ENCODE results near the gene TMTC1. TPM values are rescaled to one million over a fixed set of nuclear protein-coding genes. Genes with fewer than 3 reads are reported as not detected.

The TMTC1 gene
- total RNA-seq, 1 experiment from 2014 or later = not detected

DNA sequence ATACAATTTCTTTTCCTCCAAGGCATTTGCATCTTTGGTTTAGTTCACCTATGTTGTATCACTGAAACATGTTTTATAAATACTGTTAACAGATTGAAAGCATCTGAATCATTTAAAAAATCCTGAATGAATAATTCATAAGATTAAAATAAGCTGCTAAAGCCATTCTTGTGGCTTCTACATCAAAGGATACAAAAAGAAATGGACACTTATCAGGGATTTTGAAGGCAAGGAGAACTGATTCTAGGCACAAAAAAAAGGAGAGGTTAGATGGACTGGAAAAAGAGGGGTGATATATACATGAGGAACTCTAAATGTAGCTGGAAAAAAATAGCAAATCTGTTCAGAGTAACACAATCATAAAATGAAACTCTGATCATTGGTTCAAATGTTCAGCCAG is 280.5 kb downstream of the TMTC1 start:
- POLR2A ChIA-PET = no interaction called here
- Mint-ChIP-seq H3K27me3 (ENCODE audit: insufficient read depth, unreplicated experiment) (peaks cover 11% of the 10 kb centered on the region), H3K9me3 (ENCODE audit: unreplicated experiment) (no peaks in the 10 kb centered on the region), H3K36me3 (ENCODE audit: insufficient read depth, unreplicated experiment) (no peaks in the 10 kb centered on the region), H3K4me3 (ENCODE audit: unreplicated experiment) (no peak overlapping the region), H3K4me1 (ENCODE audit: low read depth, unreplicated experiment) (no peaks in the 10 kb centered on the region), H3K27ac (ENCODE audit: unreplicated experiment) (no peak overlapping the region)
- TF ChIP-seq, protein P1, sequence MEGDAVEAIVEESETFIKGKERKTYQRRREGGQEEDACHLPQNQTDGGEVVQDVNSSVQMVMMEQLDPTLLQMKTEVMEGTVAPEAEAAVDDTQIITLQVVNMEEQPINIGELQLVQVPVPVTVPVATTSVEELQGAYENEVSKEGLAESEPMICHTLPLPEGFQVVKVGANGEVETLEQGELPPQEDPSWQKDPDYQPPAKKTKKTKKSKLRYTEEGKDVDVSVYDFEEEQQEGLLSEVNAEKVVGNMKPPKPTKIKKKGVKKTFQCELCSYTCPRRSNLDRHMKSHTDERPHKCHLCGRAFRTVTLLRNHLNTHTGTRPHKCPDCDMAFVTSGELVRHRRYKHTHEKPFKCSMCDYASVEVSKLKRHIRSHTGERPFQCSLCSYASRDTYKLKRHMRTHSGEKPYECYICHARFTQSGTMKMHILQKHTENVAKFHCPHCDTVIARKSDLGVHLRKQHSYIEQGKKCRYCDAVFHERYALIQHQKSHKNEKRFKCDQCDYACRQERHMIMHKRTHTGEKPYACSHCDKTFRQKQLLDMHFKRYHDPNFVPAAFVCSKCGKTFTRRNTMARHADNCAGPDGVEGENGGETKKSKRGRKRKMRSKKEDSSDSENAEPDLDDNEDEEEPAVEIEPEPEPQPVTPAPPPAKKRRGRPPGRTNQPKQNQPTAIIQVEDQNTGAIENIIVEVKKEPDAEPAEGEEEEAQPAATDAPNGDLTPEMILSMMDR (IDR thresholded peaks at IDR 0.05; ENCODE audit: insufficient read depth in 1 of 2, low read depth in 1 of 2, low read length in 1 of 2, severe bottlenecking in 1 of 2, unreplicated experiment in 1 of 2) = no peak
- Histone ChIP-seq H3K27me3 (replicated peaks; ENCODE audit: control insufficient read depth, insufficient read depth, low read length) (no peaks in the 10 kb centered on the region), H3K9me3 (no peaks in the 10 kb centered on the region), H3K4me3 (ENCODE audit: low read depth, low read length) (no peak overlapping the region), H3K4me1 (0 out of 2 replicates have a peak, but pooled peaks cover 5% of the 10 kb centered on the region), H3K36me3 (ENCODE audit: control insufficient read depth, insufficient read depth, low read length) (no peaks in the 10 kb centered on the region)
- CTCF ChIA-PET = no interaction called here
- intact Hi-C loops (cut with micrococcal nuclease; ENCODE audit: unreplicated experiment) = no loop called here
- no peak for DNase-seq
- BruUV-seq (replicated peaks) = no TSS peak

DNA sequence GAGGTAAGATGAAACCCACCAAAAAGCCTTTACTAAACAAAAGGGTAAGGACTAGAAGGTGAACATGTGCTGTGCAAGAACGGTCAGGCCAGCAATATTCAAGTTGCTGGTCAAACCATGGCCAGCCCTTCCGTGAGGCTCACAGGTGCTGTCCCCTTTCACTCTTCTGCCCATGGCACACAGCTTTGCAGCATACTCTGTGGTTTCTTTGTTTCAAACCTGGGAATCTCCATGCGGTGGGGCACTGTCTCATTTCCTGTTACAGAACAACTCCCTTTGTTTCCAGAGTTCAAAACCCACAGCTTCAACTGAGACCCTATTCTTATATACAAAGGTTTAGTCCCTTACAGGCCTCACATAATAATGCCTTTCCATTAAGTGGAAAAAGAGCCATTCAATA is 284.5 kb downstream of the TMTC1 start:
- Histone ChIP-seq H3K36me3 (ENCODE audit: control insufficient read depth, insufficient read depth, low read length) (no peaks in the 10 kb centered on the region), H3K4me3 (ENCODE audit: low read depth, low read length) (no peak overlapping the region), H3K4me1 (no peaks in the 10 kb centered on the region), H3K9me3 (no peaks in the 10 kb centered on the region), H3K27me3 (replicated peaks; ENCODE audit: control insufficient read depth, insufficient read depth, low read length) (no peaks in the 10 kb centered on the region)
- no TSS peak for BruUV-seq (replicated peaks)
- H3K4me3 Mint-ChIP-seq (ENCODE audit: unreplicated experiment) = no peak overlapping the region
- no peak overlapping the region for H3K27ac Mint-ChIP-seq (ENCODE audit: unreplicated experiment)
- TF ChIP-seq, protein P1 (IDR thresholded peaks at IDR 0.05; ENCODE audit: insufficient read depth in 1 of 2, low read depth in 1 of 2, low read length in 1 of 2, severe bottlenecking in 1 of 2, unreplicated experiment in 1 of 2) = no peak
- DNase-seq = no peak
- ChIA-PET CTCF (no interaction called here), POLR2A (no interaction called here)
- no peaks in the 10 kb centered on the region for H3K9me3 Mint-ChIP-seq (ENCODE audit: unreplicated experiment)
- peaks cover 7% of the 10 kb centered on the region for H3K27me3 Mint-ChIP-seq (ENCODE audit: insufficient read depth, unreplicated experiment)
- intact Hi-C loops (cut with micrococcal nuclease; ENCODE audit: unreplicated experiment) = no loop called here
- H3K36me3 Mint-ChIP-seq (ENCODE audit: insufficient read depth, unreplicated experiment) = no peaks in the 10 kb centered on the region
- H3K4me1 Mint-ChIP-seq (ENCODE audit: low read depth, unreplicated experiment) = no peaks in the 10 kb centered on the region

DNA sequence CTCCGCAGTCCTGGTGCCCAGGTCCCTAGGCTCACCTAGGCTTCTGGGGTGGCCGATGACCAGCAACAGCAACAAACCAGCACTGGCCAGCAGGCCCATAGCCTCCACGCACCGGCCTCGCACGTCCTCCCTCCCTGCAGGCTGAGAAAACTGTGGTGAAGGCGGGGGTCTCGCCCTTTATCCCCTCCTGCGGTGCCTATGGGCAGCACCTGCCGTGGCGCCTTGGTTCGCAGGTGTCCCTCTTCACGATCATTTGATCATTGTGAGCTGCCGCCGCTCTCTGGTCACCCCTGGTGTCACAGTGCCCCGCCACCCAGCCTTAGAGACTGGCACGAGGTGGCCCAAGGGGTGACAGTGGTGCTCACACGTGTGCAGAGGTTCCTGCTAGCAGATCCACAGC is 286.2 kb downstream of the TMTC1 start, which contains the start of gene OVCH1:
Gene OVCH1 (minus strand): TSS at position 99 of the 400 bp plus-strand sequence. CDS start 0 bp downstream, at position 99.
- intact Hi-C loops (cut with micrococcal nuclease; ENCODE audit: unreplicated experiment) = no loop called here
- Mint-ChIP-seq H3K4me3 (ENCODE audit: unreplicated experiment) (no peak within 1 kb of the TSS), H3K4me1 (ENCODE audit: low read depth, unreplicated experiment) (no peaks in the 10 kb centered on the region), H3K9me3 (ENCODE audit: unreplicated experiment) (no peaks in the 10 kb centered on the region), H3K27me3 (ENCODE audit: insufficient read depth, unreplicated experiment) (peaks cover 16% of the 10 kb centered on the region), H3K27ac (ENCODE audit: unreplicated experiment) (no peak within 1 kb of the TSS), H3K36me3 (ENCODE audit: insufficient read depth, unreplicated experiment) (no peaks in the 10 kb centered on the region)
- no TSS peak for BruUV-seq (replicated peaks)
- no peaks in the 10 kb centered on the region for H3K36me3 ChIP-seq (ENCODE audit: control insufficient read depth, insufficient read depth, low read length)
- H3K4me3 ChIP-seq (ENCODE audit: low read depth, low read length) = no peak within 1 kb of the TSS
- H3K4me1 ChIP-seq = no peaks in the 10 kb centered on the region
- TF ChIP-seq, protein P1 (IDR thresholded peaks at IDR 0.05; ENCODE audit: insufficient read depth in 1 of 2, low read depth in 1 of 2, low read length in 1 of 2, severe bottlenecking in 1 of 2, unreplicated experiment in 1 of 2) = no peak
- ChIA-PET POLR2A (no interaction called here), CTCF (no interaction called here)
- H3K27me3 ChIP-seq (replicated peaks; ENCODE audit: control insufficient read depth, insufficient read depth, low read length) = no peaks in the 10 kb centered on the region
- no peaks in the 10 kb centered on the region for H3K9me3 ChIP-seq
- no peak for DNase-seq
